GM21529 (cell line): ENCODE data around the gene FXYD1.
"Not testable (repeated sequence)": the region's sequence is repeated elsewhere in the genome, so short reads cannot be mapped to it uniquely, and the experiment has no call there.

Source experiments
- ATAC-seq: cut with Tn5 transposase; IDR thresholded peaks from one replicate; pipeline ENCODE4 v1.9.1; 2021; ENCODE audit not compliant: unreplicated experiment

The FXYD1 gene

DNA sequence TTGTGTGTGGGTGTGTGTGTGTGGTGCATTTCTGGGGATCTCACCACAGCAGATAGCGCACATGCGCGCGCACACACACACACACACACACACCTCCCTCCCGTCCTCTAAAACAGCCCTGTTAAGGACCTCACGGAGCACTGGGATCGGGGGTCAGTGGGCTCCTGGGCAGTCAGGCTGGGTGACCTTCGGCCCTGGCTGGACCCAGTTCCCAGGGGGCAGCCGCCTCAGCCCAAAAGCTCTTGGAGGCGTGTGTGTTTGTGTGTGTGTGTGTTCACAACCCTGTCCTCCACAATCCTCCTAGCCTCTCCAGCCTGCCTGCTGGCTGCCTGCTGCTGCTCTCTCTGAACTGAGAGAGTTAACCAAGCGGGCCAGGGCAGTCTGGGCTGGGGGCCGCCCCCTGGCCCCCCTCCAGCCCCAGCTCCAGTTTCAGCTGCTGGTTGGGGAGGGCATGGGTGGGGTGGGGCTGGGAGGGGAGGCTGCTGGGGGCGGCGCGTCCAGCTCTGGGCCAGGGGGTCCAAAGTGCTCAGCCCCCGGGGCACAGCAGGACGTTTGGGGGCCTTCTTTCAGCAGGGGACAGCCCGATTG lies at the start of gene FXYD1:
FXYD1 (plus strand) TSS at position 520 of the 588 bp plus-strand sequence. CDS start 1,256 bp downstream, outside the sequence.
- ATAC-seq, result no peak

- ATAC-seq, result no peak
Observed at GRCh38 chr19:35089554-35089953, 49.1 kb upstream of the FXYD1 start.

GRCh38 chr19:35090160-35090505 lies 48.5 kb upstream of the FXYD1 start:
- no peak for ATAC-seq

GRCh38 chr19:35090506-35091214 lies 48.0 kb upstream of the FXYD1 start:
- no peak for ATAC-seq

GRCh38 chr19:35093430-35093829 lies 45.2 kb upstream of the FXYD1 start:
- ATAC-seq, result no peak

- ATAC-seq, result no peak
Observed at GRCh38 chr19:35093941-35094647, 44.5 kb upstream of the FXYD1 start.

DNA sequence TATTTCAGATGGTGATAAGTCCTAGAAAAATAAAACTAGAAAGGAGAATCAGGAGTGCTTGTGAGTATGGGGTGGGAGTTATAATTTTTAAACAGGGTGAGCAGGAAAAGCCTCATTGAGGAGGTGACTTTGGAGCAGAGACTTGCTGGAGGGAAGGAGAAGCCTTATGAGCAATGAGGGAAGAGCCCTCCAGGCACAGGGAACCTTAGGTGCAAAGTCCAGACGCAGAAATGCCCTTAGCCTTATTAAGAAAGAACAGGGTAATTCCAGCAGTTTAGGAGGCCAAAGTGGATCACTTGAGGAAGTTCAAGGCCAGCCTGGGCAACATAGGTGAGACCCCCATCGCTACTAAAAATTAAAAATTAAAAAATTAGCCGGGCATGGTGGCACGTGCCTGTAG lies 44.0 kb upstream of the FXYD1 start:
- no peak for ATAC-seq

DNA sequence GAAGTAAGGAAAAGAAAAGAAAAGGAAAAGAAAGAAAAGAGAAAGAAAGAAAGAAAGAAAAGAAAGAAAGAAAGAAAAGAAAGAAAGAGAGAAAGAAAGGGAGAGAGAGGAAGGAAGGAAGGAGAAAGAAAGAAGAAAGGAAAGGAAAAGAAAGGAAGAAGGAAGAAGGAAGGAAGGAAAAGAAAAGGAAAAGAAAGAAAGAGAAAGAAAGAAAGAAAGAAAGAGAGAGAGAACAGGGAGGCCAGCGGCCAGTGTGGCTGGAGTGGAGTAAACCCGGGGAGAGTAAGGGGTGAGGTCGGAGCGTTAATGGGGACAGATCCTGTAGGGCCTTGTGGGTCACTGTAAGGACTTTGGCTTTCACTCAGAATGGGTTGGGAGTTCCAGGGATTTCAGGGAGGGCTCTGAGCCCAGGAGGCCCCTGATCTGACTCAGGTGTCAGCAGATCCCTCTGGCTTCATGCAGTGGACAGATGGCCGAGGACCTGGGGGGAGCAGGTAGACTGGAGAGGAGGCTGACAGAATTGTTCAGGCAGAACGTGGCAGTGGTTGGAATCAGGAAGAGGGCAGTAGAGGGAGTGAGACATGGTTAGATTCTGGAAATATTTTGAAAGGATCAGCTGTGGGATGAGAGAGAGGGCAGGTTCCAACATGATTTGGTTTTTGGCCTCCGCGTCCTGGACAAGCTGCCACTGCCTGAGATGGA lies 42.8 kb upstream of the FXYD1 start:
- ATAC-seq, result no peak

DNA sequence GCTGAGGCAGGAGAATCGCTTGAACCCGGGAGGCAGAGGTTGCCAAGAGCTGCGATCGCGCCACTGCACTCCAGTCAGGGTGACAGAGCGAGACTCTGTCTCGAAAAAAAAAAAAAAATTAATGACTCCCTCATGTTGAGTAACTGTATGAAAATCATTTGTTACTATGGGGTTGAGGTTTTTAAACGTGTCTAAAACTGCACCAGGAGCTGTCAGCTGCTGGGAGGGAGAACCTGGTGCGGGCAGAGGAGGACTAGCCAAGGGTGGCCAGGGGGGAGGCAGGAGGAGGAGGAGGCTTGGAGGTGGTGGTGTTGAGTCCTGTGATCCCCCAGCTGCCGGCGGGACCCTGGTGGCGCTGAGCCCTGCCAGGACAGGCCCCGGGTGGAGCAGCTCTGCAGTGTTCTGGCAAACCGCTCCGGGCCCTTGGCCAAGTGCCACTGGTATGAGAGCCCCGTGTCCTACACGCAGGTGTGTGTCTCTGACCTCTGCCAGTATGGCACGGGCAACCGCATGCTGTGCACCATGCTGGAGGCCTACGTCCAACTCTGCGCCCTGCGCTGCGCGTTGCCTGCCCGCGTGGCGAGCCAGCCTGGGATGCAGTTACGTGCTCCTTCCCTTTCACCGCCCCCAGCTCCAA lies 40.1 kb upstream of the FXYD1 start:
- no peak for ATAC-seq

DNA sequence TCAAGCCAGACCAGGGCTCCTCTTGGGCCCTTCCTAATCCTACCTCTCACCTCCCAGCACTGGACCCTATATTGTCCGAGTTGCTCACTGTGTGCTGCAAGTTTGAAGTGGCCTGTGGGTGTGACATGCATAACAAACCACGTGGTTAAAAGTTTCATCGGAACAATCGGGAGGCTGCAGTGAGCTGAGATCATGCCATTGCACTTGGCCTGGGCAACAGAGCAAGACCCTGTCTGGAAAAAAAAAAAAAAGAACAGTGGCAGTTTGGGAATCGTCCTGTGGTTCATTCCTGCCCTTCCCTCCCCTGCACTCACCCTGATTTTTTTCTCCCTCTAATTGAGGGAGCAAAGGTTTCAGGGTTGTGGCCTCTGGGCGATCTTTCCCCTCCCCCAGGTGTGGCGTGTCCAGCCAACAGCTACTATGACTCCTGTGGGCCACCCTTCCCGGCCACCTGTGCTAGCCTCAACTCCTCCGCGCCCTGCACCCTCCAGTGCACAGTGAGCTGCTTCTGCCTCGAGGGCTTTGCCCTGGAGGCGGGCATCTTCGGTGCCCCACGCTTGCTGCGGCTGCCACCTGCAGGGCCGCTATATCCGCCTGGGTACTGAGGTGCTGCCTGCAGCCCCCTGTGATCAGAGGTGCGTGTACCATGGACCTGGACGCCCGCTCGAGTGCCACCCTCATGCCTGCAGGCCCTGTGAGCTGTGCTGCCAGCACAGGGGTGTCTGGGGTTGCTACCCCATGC lies 39.3 kb upstream of the FXYD1 start:
- no peak for ATAC-seq

DNA sequence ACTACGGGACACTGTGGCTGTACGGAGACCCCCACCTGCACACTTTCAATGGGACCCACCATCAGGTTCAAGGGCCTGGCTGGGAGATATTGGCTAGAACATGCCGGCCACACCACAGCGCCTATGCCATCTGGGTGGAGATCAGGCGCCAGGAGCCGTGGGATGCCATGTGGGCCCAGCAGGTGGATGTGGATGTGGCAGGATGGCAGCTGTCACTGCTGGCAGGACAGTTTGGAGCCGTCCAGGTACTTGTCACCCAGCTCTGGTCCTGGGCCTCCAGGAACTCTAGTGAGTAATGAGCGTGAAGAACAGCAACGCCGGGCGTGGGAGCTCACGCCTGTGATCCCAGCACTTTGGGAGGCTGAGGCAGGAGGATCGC lies 38.7 kb upstream of the FXYD1 start:
- no peak for ATAC-seq

DNA sequence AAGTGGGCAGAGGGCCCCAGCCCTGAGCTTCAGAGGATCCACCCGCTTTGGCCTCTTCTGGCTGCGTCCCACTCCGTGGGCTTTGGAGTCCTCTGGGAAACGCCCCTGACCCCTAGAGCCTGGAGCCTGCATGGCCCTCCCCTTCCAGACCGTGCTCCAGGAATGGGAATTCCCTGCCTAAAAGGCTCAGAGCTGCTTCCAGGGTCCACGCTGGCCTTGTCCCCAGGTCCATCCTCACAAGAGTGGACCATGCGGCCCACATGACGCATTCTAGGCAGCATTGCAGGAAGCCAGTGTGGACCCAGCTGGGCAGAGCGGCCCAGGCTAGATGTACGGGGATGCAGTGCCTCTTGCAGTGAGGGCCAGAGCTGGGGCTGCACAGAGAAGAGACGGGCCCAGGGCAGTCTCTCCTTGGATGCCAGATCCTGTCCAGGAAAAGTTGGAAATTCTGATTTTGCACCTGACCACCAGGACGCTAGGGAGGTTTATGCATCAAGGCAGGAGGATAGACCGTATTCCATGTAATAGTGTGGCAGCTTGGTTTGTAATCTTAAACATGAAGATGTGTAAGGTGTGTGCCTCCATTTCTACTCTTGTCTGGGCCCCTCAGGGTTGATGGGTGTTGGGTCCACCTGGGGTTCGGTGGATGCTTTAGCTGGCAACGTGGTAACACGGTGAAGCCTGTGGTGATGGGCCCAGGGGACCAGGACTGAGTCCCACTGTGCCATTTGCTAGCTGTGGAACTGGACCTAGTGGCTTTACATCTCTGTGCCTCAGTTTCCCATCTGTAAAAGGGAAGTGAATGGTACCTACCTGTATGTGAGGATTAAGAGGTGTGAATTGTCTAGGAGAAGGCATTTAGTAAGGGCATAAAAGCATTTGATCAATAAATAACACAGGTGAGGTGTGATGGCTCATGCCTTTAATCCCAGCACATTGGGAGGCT lies 37.8 kb upstream of the FXYD1 start:
- no peak for ATAC-seq

- ATAC-seq, result not testable (repeated sequence)
Observed at GRCh38 chr19:35101949-35102348, 36.7 kb upstream of the FXYD1 start.

GRCh38 chr19:35103614-35104013 lies 35.0 kb upstream of the FXYD1 start:
- not testable (repeated sequence) for ATAC-seq

- ATAC-seq, result no peak
Observed at GRCh38 chr19:35104361-35104760, 34.3 kb upstream of the FXYD1 start.

GRCh38 chr19:35105047-35105410 lies 33.6 kb upstream of the FXYD1 start:
- ATAC-seq, result no peak

DNA sequence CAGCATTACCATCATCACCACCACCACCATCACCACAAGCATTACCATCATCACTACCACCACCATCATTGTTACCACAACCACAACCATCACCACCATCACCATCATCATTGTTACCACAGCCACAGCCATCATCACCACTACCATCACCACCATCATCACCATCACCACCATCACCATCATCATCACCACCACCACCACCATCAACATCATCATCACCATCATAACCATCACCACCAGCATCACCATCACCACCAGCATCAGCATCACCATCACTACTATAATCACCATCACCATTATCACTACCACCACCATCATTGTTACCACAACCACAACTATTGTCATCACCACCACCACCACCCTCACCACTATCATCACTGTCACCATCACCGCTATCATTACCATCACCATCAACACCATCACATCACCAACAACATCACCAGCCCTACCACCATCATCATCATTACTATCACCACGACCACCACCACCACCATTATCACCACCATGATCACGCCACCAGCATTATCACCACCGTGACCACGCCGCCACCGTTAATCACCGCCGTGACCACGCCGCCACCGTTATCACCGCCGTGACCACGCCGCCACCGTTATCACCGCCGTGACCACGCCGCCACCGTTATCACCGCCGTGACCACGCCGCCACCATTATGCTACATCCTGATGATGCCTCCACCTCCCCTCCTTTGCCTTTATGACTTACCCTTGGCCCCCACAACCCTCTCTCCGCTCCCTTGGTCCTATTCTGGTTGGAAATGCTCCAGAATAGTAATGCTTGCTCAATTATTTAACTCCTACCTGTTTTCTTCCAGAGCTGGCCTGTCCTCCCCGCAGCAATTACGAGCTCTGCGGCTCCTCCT lies 33.0 kb upstream of the FXYD1 start:
- ATAC-seq, result no peak

- no peak for ATAC-seq
Observed at GRCh38 chr19:35106291-35106583, 32.4 kb upstream of the FXYD1 start.
